ENCODE data around the gene GAS6.

DNA sequence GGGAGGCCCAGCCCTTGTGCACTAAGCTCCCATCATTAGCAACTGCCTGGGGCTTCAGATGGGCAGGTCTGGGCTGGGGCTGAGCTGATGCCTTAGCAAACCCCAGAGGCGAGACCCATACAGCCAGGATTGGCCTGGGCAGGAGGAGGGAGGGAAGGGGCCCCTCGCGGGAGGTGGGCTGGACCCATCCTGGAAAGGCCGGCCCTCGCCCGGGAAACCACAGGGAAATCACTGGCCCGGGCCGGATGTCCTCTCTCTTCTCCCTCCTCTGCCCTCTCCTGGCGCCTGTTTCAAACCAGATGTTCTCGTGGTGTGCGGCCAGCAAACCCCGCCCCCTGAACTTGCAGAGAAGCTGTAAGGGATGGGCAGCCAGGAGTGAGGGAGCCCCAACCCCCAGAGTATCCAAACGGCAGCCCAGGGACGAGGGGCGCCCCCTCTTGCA is 61.8 kb downstream of the GAS6 start:
- TF ChIP-seq, protein P1, sequence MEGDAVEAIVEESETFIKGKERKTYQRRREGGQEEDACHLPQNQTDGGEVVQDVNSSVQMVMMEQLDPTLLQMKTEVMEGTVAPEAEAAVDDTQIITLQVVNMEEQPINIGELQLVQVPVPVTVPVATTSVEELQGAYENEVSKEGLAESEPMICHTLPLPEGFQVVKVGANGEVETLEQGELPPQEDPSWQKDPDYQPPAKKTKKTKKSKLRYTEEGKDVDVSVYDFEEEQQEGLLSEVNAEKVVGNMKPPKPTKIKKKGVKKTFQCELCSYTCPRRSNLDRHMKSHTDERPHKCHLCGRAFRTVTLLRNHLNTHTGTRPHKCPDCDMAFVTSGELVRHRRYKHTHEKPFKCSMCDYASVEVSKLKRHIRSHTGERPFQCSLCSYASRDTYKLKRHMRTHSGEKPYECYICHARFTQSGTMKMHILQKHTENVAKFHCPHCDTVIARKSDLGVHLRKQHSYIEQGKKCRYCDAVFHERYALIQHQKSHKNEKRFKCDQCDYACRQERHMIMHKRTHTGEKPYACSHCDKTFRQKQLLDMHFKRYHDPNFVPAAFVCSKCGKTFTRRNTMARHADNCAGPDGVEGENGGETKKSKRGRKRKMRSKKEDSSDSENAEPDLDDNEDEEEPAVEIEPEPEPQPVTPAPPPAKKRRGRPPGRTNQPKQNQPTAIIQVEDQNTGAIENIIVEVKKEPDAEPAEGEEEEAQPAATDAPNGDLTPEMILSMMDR (IDR thresholded peaks at IDR 0.05; ENCODE audit: borderline replicate concordance, extremely low read depth, low read length, poor library complexity, severe bottlenecking) = no peak
- no peak for TF ChIP-seq EZH2 (IDR thresholded peaks at IDR 0.05; ENCODE audit: borderline replicate concordance, low read depth, low read length, severe bottlenecking)

Data from DND-41 (cell line).